CD14-positive monocyte (primary cell): ENCODE data around the gene B4GALT7. TPM values are rescaled to one million over a fixed set of nuclear protein-coding genes. Genes with fewer than 3 reads are reported as not detected.
A peak's percentile ranks its signal among the peaks of the same experiment; 100 is the strongest.

Experiments
- DNase-seq, 3 donors: peaks; one replicate each; pipeline ENCODE4 v3.0.0-alpha.2; 2011 to 2022
- H2AFZ ChIP-seq: 2 replicates; pipeline ENCODE4 v1.6.0; 2012; ENCODE audit warnings: mild to moderate bottlenecking, low read depth, low read length, inconsistent platforms; ENCODE audit not compliant: insufficient read depth, poor library complexity, severe bottlenecking
- H3K27ac ChIP-seq, 2 donors: 1 replicate in 1 of 2; 2 replicates in 1 of 2; pipeline ENCODE4 v1.5.1; 2012 to 2013; ENCODE audit warnings: low read length in 2 of 2, control low read depth in 1 of 2, inconsistent platforms in 1 of 2, low read depth in 1 of 2, mild to moderate bottlenecking in 1 of 2
- H3K27me3 ChIP-seq, 2 donors: one replicate each; pipeline versions ENCODE4 v1.6.0 to v1.6.1; 2011 to 2013; ENCODE audit warnings: low read length in 2 of 2; ENCODE audit not compliant: control insufficient read depth in 2 of 2, insufficient read depth in 2 of 2
- H3K36me3 ChIP-seq, 2 donors: replicated peaks in 1 of 2; 1 replicate in 1 of 2; 2 replicates in 1 of 2; pipeline versions ENCODE4 v1.5.1 to v1.6.1; 2012 to 2013; ENCODE audit warnings: low read length in 2 of 2, control low read depth in 1 of 2, inconsistent platforms in 1 of 2, mild to moderate bottlenecking in 1 of 2; ENCODE audit not compliant: insufficient read depth in 2 of 2, control insufficient read depth in 1 of 2
- H3K4me1 ChIP-seq, 2 donors: 1 replicate in 1 of 2; 2 replicates in 1 of 2; pipeline versions ENCODE4 v1.5.1 to v1.6.1; 2012 to 2013; ENCODE audit warnings: low read length in 2 of 2, control low read depth in 1 of 2, inconsistent platforms in 1 of 2, mild to moderate bottlenecking in 1 of 2, moderate library complexity in 1 of 2; ENCODE audit not compliant: insufficient read depth in 2 of 2, control insufficient read depth in 1 of 2
- H3K4me2 ChIP-seq: replicated peaks from 2 replicates; pipeline ENCODE3; 2012; ENCODE audit warnings: low read length, moderate library complexity, mild to moderate bottlenecking; ENCODE audit not compliant: poor library complexity, severe bottlenecking; ENCODE audit errors: extremely low read depth
- H3K4me3 ChIP-seq, 3 experiments: fragments of 200-600 bp in 1 of 3; sonication (generic) in 1 of 3; replicated peaks in 1 of 3; 1 replicate in 2 of 3; 2 replicates in 1 of 3; pipeline ENCODE4 v1.5.1; 2011 to 2013; ENCODE audit warnings: low read length in 3 of 3, mild to moderate bottlenecking in 3 of 3, control low read depth in 2 of 3, low read depth in 2 of 3, inconsistent platforms in 1 of 3, moderate library complexity in 1 of 3
- H3K79me2 ChIP-seq: 2 replicates; pipeline ENCODE4 v1.6.0; 2012; ENCODE audit warnings: mild to moderate bottlenecking, control low read depth, inconsistent platforms, low read length, moderate library complexity; ENCODE audit not compliant: insufficient read depth
- H3K9ac ChIP-seq: 2 replicates; pipeline ENCODE4 v1.6.0; 2017; ENCODE audit warnings: low read length, mild to moderate bottlenecking; ENCODE audit not compliant: insufficient read depth, poor library complexity, severe bottlenecking
- H3K9me3 ChIP-seq, 2 donors: replicated peaks in 1 of 2; 1 replicate in 1 of 2; 2 replicates in 1 of 2; pipeline versions ENCODE4 v1.5.1 to v1.6.1; 2012 to 2013; ENCODE audit warnings: low read length in 2 of 2, control low read depth in 1 of 2; ENCODE audit not compliant: control insufficient read depth in 1 of 2, insufficient read depth in 1 of 2
- H4K20me1 ChIP-seq: 2 replicates; pipeline ENCODE4 v1.6.0; 2012; ENCODE audit warnings: mild to moderate bottlenecking, low read length, control low read depth, moderate library complexity; ENCODE audit not compliant: insufficient read depth
- H3K27ac Mint-ChIP-seq, 7 donors: one replicate each; pipeline ENCODE4 v1.8.0; 2020; ENCODE audit warnings: mild to moderate bottlenecking in 7 of 7, mixed read lengths in 7 of 7, moderate library complexity in 6 of 7, inconsistent platforms in 2 of 7
- H3K27me3 Mint-ChIP-seq, 3 donors: one replicate each; pipeline ENCODE4 v1.8.0; 2021 to 2022; ENCODE audit warnings: low read depth in 3 of 3, mild to moderate bottlenecking in 3 of 3, mixed read lengths in 3 of 3, moderate library complexity in 3 of 3, inconsistent platforms in 1 of 3
- H3K36me3 Mint-ChIP-seq, 2 donors: one replicate each; pipeline ENCODE4 v1.8.0; 2020; ENCODE audit warnings: mixed read lengths in 2 of 2, inconsistent platforms in 1 of 2, mild to moderate bottlenecking in 1 of 2
- H3K4me1 Mint-ChIP-seq: one replicate; pipeline ENCODE4 v1.8.0; 2020; ENCODE audit warnings: mild to moderate bottlenecking, mixed read lengths
- H3K4me3 Mint-ChIP-seq, 2 donors: one replicate each; pipeline ENCODE4 v1.8.0; 2020; ENCODE audit warnings: mild to moderate bottlenecking in 2 of 2, mixed read lengths in 2 of 2, moderate library complexity in 1 of 2
- H3K9me3 Mint-ChIP-seq, 7 donors: one replicate each; pipeline ENCODE4 v1.8.0; 2020 to 2022; ENCODE audit warnings: mixed read lengths in 7 of 7, mild to moderate bottlenecking in 6 of 7, moderate library complexity in 6 of 7, inconsistent platforms in 2 of 7
- CTCF ChIP-seq: fragments of 200-600 bp; IDR thresholded peaks from one replicate; pipeline ENCODE4 v1.8.0; 2022; ENCODE audit warnings: antibody characterized with exemption, mild to moderate bottlenecking
- WGBS: methylation state at CpG from one replicate; pipeline ENCODE4 v1.1.5; 2013; ENCODE audit warnings: missing lambda C conversion rate; ENCODE audit not compliant: insufficient coverage; 5-methylcytosine and 5-hydroxymethylcytosine counted together
- intact Hi-C, 2 donors: fragments of 100-400 bp; cut with micrococcal nuclease; formaldehyde crosslinking; loops; one replicate each; pipeline versions ENCODE4 v1.15.0 to v1.15.1; 2023
- polyA plus RNA-seq, 3 donors: library from polyadenylated mRNA; depleted of rRNA in 1 of 3; unstranded in 2 of 3; stranded (reverse) in 1 of 3; fragments of 300-500 nt in 2 of 3; fragments of >200 nt in 1 of 3; fragmentation: Illumina TruSeq in 2 of 3; gene quantifications; 1 replicate in 2 of 3; 2 replicates in 1 of 3; pipeline ENCODE4 v1.2.3, GENCODE V29; 2012 to 2021

B4GALT7 gene
- polyA plus RNA-seq, 3 donors = 15.6 to 21.7 (median 18.8) TPM

GRCh38 chr5:177601577-177602457, 1.9 kb downstream of the B4GALT7 start:
- intact Hi-C loops = no loop called here
- Mint-ChIP-seq H3K4me3 (no peak overlapping the region), H3K9me3 (peaks cover 0 to 2% (median 0%) of the 10 kb centered on the region in 7 donors), H3K4me1 (peaks cover 27% of the 10 kb centered on the region), H3K36me3 (peaks cover 26 to 28% of the 10 kb centered on the region in 2 donors), H3K27me3 (peaks cover 0 to 5% (median 1%) of the 10 kb centered on the region in 3 donors), H3K27ac (no peak overlapping the region)
- Histone ChIP-seq H3K36me3 (peaks cover 4 to 27% of the 10 kb centered on the region in 2 donors), H3K27me3 (no peaks in the 10 kb centered on the region), H3K4me3 (no peak overlapping the region), H3K9me3 (no peaks in the 10 kb centered on the region), H4K20me1 (peaks cover 11% of the 10 kb centered on the region), H3K4me1 (peaks cover 19 to 23% of the 10 kb centered on the region in 2 donors), H3K4me2 (no peak overlapping the region), H2AFZ (no peak overlapping the region), H3K27ac (no peak overlapping the region), H3K79me2 (peaks cover 15% of the 10 kb centered on the region), H3K9ac (no peak overlapping the region)
- TF ChIP-seq CTCF = no peak
- DNase-seq = no peak
- 97% methylated on average over 5 of the region's 13 CpGs for WGBS

- peaks cover 0 to 2% (median 0%) of the 10 kb centered on the region in 7 donors for H3K9me3 Mint-ChIP-seq
- peaks cover 26 to 27% of the 10 kb centered on the region in 2 donors for H3K36me3 Mint-ChIP-seq
- no peaks in the 10 kb centered on the region for H3K9me3 ChIP-seq
- no peak overlapping the region for H3K4me3 Mint-ChIP-seq
- peaks cover 18% of the 10 kb centered on the region for H4K20me1 ChIP-seq
- H3K79me2 ChIP-seq = peaks cover 15% of the 10 kb centered on the region
- no peak for TF ChIP-seq CTCF
- 96% methylated on average over 4 of the region's 4 CpGs for WGBS
- no peak overlapping the region for H3K9ac ChIP-seq
- H3K27me3 Mint-ChIP-seq = peaks cover 0 to 5% (median 1%) of the 10 kb centered on the region in 3 donors
- H2AFZ ChIP-seq = no peak overlapping the region
- H3K27me3 ChIP-seq = no peaks in the 10 kb centered on the region
- no peak for DNase-seq
- intact Hi-C loops = no loop called here
- no peak overlapping the region for H3K27ac ChIP-seq
- peaks cover 30% of the 10 kb centered on the region for H3K4me1 Mint-ChIP-seq
- H3K4me2 ChIP-seq = no peak overlapping the region
- H3K27ac Mint-ChIP-seq = peak overlapping the region in 1 of 7 donors; percentile 17
- H3K4me3 ChIP-seq = no peak overlapping the region
- H3K36me3 ChIP-seq = peaks cover 4 to 25% of the 10 kb centered on the region in 2 donors
- H3K4me1 ChIP-seq = peaks cover 19 to 23% of the 10 kb centered on the region in 2 donors
Observed at GRCh38 chr5:177602458-177602830, 2.5 kb downstream of the B4GALT7 start.
